HG02885 (cell line): Measurements from ENCODE around the gene IL17A.

Experiments used
- ATAC-seq: cut with Tn5 transposase; IDR thresholded peaks from one replicate; pipeline ENCODE4 v1.9.1; 2021; ENCODE audit warnings: mild to moderate bottlenecking; ENCODE audit not compliant: unreplicated experiment, poor library complexity

IL17A gene

DNA sequence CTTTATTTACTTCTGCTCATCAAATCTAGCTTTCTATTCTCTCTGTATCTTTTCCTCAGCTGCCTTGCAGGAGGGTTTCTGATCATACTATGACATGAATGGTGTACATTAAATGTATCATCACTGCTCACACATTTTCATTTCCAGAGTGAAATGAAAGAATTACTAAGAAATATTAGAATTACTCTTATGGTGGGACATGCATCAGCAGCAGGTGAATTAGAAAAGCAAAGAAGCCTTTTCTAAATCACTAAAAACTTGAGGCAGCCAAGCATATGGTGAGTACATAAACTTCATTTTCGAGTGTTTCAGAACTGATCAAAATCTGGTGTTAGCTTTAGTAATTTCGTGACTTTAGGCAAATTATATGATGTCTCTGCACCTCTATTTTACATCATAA lies 23.6 kb downstream of the IL17A start:
- ATAC-seq: peak; percentile 53

DNA sequence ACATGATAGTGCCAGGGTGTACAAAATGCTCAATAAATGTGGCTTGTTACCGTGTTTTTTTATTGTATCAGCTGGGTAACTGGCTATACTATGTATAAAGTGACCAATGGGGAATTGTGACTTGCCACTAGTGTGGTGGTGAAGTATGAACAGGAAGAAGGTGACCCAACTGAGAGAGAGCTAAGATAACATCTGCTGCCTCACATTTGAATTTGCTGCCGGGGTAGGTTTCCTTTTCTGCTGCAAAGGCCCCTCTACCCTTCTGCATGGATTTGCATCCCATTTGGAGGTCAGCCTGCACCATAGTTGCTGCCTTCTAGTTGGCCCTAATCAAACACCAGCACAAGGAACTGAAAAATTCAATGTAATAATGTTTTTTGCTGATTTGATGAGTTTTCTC lies 24.1 kb downstream of the IL17A start:
- ATAC-seq: peak; percentile 86

DNA sequence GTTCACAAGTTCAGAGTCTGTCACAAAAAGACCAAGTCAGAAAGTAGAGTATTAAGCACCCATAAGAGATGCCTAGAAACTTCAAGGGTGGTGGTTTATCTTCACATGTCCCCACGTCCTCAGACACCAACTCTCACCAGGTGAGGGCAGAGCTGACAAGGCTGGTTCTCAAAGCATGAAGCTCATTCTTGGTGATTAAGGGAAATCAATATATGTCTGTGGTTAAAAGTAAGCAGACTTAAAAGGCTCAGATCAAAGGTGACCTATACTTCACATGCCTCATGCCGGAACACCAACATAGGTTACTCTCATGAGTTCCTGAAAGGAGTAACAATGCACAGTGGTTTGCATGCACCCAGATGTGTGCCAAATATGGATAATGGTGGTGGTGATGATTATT lies 27.0 kb downstream of the IL17A start:
- no peak for ATAC-seq

DNA sequence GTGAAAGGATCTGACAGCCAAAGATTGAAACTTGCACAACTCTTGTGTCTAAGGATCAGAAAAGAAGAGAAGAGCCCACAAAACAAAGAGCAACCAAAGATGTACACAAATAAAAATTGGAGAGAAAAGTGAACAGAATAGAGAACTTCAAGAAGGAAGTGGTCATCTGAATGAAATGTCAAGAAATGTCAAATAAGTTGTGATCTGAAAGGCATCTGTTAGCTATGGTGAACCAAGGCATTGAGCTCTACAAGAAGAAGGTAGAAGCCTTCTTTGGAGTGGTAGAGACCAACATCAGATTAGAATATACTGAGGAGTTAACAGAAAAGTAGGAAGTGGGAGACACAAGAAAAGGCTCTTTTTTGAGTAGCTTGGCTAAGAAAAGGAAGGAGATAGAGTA lies 29.6 kb downstream of the IL17A start:
- no peak for ATAC-seq

DNA sequence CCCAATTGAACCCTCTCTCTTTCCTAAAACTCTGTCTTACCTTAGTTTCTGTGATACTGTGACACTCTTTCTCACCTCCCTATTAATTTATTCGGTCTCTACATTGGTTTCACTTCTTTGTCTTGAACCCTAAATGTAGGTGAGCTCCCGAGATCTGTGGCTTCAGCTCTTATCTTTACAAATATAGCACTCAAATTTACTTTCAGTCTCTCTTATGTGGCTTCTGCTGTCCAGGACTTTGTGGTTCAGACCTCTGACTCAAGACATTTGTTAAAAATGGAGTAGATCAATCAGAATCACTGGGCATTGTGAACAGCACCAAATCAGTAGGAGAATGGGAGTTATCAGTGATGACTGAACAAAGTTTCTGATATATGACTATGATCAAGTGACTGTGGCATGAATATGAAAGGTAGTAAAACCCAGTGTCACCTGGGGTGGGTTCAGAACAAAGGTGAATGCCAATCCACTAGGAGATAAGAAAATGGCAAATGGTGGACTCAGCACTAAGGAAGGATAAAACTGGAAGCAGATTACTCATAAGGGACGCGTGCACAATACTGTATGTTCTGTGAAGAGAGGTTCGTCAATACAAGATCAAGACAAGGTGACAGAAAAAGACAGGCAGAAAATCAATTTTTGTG lies 30.9 kb downstream of the IL17A start:
- peak; percentile 67 for ATAC-seq

DNA sequence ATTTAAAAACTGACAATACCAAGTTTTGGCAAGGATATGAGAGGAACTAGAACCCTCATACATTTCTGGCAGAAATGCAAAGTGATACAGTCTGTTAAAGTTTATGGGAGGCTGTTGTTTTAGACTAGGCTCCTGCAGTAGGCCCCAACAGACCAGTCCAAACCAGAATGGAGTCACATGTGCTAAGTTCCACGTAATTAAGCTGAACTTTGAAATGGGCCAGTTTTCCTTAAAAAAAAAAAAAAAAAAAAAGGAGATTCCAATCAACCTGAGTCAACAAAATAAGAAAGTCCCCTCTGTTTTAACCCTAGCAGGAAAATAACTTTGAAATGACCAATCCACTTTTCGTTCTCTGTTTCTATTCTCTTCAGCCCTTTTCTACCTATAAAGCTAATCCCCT lies 31.6 kb downstream of the IL17A start:
- ATAC-seq: no peak

DNA sequence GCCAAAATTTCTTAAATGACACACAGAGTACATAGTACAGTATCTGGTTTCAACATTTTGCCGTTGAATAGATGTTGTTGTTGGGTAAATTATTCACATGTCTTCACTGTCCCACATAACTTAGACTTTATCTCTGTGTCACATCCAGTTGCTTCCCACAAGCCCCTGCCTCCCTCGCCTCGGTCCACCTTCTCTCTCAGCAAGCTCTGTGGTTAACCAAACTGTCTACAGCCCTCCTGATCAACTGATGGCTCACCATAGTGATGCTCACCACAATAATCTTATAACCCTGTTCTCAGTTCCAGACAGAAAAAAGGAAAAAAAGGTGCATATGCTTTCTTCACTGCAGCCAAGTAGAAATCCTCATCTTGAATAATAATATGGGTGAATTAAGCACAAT lies 35.1 kb downstream of the IL17A start:
- peak; percentile 72 for ATAC-seq

DNA sequence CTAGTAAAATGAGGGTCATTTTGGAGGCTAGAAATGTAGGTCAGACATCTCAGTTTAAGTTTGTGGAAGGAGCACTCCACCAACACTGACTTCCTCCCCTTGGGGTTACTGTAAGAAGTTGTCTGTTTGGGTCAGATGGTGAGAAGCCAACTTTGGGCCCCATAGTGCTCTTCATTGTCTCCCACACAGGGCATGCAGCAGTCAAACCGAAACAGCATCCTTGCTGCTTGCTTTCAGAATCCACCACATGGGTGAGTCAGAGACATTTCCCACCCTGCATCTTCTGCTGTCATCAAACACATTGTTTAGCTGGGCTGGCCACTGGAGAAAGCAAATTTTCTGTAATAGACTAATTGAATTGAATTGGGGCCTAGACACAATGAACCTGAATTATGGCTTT lies 41.3 kb downstream of the IL17A start:
- peak; percentile 99 for ATAC-seq

DNA sequence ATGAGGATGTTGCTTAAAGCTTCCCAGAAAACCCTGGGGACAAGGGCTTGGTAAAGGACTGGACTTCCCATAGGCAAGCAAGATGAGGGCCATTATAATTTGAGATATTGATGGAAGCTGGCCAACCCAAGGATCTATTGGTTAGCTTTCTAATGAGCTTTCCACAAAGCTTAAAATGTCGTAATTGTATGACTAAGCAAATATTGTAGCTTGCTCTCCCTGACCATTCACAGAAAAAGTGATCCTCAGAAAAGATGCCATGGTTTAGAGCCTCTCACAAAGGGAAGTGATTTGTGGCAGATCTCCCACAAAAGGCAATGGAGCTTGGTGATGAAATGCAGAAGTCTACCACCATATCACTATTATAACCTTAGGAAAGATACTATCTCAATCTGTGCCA lies 44.5 kb downstream of the IL17A start:
- ATAC-seq: no peak

DNA sequence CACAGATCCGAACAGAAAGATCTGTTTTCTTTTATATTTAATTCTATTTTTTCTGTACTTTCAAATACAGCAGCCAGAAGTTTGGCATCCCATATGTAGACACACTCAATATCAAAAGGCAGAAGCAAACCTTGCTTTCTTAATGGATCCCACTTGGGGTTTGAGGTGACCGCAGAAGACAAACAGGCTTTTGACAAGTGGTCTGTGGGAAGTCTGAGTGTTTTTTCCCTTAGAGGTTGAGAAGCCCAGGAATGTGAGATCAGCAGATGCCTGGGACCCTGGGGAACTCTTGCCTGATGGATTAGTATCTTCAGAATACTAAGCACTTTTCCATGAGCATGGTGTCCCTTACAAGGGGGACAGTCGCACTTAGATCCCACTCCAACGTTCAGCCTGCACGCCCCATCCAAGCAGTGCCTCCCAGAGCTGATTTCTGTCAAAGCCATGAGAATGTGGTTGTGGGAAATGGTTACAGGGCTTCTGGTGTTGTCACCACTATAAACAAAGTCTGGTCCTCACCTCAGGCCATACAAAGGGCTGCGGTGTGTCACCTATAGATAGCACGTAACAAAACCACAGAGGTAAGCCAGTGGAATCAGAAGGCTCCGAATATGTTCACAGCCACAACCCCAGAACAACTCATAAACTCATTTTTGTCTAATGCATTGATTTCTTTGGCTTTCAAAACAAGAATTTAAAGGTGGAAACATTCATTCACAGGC lies 45.4 kb downstream of the IL17A start:
- peak; percentile 21 for ATAC-seq

DNA sequence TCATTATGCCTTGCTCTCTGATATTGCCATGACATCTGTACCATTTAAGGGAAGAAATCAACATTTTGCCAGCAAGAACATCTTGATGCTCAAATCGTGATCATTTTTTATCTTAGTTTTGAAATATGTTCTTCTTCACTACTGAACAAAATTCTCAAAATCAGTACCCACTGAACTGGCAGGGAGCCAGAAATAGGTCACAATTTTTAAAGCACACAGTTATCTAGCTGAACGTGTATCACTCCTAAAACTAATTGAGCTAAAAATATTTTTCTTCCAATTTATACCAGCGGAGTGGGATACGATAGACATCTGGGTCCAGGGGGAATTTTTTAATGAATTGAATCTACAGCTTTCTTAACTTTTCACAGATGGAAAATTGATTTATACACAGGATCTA lies 46.8 kb downstream of the IL17A start:
- ATAC-seq: no peak

DNA sequence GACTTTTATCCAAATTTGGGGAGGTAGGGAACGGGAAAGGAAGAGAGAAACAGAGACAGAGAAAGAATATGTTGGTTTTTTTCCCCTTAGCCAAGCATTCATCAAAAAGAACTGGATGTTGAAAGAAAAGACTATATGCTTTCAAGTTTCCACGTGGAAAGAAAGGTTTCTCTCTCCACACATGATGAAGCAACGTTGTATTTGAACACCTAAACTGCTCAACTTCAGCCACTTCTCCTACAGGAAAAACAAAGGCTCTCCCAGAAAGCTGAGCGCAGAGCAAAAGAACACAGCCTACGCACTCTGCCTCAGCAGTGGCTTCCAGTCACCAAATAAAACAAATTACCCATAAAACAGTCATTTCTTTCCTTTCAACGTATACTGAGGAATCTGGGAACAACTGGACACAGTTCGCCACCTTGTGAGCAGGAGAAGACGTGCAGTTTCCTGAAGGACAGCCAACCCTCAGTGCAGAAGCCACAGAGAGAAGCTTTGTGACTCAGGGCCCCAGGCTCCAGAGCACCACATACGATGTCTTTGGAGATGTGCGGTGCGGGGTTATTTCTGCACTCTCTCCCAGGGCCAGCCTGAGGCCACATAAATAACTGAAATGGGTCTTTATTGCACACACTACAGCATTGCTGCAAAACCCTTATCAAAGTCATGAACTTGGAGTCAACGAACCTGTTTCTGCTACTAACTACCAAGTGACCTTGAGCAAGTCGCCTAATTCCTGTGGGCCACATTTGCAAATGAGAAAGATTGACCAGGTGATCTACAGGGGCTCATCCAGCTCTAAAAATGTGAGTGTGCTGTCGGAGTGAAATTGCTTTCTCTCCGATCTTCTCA lies 48.0 kb downstream of the IL17A start:
- peak; percentile 91 for ATAC-seq
